ENCODE data around the gene FBXO5.

FBXO5 gene

GRCh38 chr6:152981989-152982903 is 595 bp downstream of the FBXO5 start:
- ChIA-PET CTCF (interaction anchor here (0.7 kb wide), 1 partner anchor 10 kb away, joined by 3 read pairs; no protein-coding TSS in a partner anchor), POLR2A (ENCODE audit: low non-redundant PET) (interaction anchor here (0.5 kb wide), 1 partner anchor 1112 kb away, joined by 3 read pairs; no protein-coding TSS in a partner anchor)
- TF ChIP-seq CTCF (conservative IDR thresholded peaks at IDR 0.05; ENCODE audit: low read depth), result no peak
- H3K27ac ChIP-seq, result peak overlapping the region; percentile 96
- DNase-seq (ENCODE audit: low spot score), result no peak

GRCh38 chr6:152981219-152981618 is 1.6 kb downstream of the FBXO5 start:
- DNase-seq (ENCODE audit: low spot score), result no peak
- no peak overlapping the region for H3K27ac ChIP-seq
- no peak for TF ChIP-seq CTCF (conservative IDR thresholded peaks at IDR 0.05; ENCODE audit: low read depth)
- CTCF ChIA-PET, result interaction anchor here (0.7 kb wide), 1 partner anchor 11 kb away, joined by 3 read pairs; no protein-coding TSS in a partner anchor
- POLR2A ChIA-PET (ENCODE audit: low non-redundant PET), result no interaction called here

- H3K27ac ChIP-seq, result no peak overlapping the region
- DNase-seq (ENCODE audit: low spot score), result no peak
- ChIA-PET CTCF (no interaction called here), POLR2A (ENCODE audit: low non-redundant PET) (no interaction called here)
- TF ChIP-seq CTCF (conservative IDR thresholded peaks at IDR 0.05; ENCODE audit: low read depth), result no peak
Measured at GRCh38 chr6:152980656-152981055, 2.2 kb downstream of the FBXO5 start.

GRCh38 chr6:152979116-152979515 is 3.7 kb downstream of the FBXO5 start:
- TF ChIP-seq CTCF (conservative IDR thresholded peaks at IDR 0.05; ENCODE audit: low read depth), result no peak
- CTCF ChIA-PET, result interaction anchor here (0.6 kb wide), 1 partner anchor 1408 kb away, joined by 3 read pairs; no protein-coding TSS in a partner anchor
- H3K27ac ChIP-seq, result no peak overlapping the region
- POLR2A ChIA-PET (ENCODE audit: low non-redundant PET), result no interaction called here
- no peak for DNase-seq (ENCODE audit: low spot score)

GRCh38 chr6:152978058-152978457 is 4.8 kb downstream of the FBXO5 start:
- CTCF ChIA-PET, result no interaction called here

GRCh38 chr6:152977556-152977955 is 5.3 kb downstream of the FBXO5 start:
- no peak overlapping the region for H3K27ac ChIP-seq
- DNase-seq (ENCODE audit: low spot score), result no peak
- POLR2A ChIA-PET (ENCODE audit: low non-redundant PET), result no interaction called here
- CTCF ChIA-PET, result no interaction called here
- TF ChIP-seq CTCF (conservative IDR thresholded peaks at IDR 0.05; ENCODE audit: low read depth), result no peak

More at GRCh38 chr6:152978058-152978457, 4.8 kb downstream of the FBXO5 start:
- H3K27ac ChIP-seq, result no peak overlapping the region
- POLR2A ChIA-PET (ENCODE audit: low non-redundant PET), result no interaction called here
- TF ChIP-seq CTCF (conservative IDR thresholded peaks at IDR 0.05; ENCODE audit: low read depth), result no peak
- DNase-seq (ENCODE audit: low spot score), result no peak
